Hepatocyte (in vitro differentiated cells): ENCODE data around the gene MICALL2.

ENCODE experiments used
- EZH2phosphoT487 ChIP-seq: fragments of 200-600 bp; sonication (generic); IDR thresholded peaks from one replicate; pipeline ENCODE4 v1.6.1; 2018; ENCODE audit warnings: antibody characterized with exemption, mild to moderate bottlenecking, low read depth, moderate library complexity; ENCODE audit not compliant: unreplicated experiment, severe bottlenecking
- TF ChIP-seq, protein P1 (sequence below): fragments of 200-600 bp; sonication (generic); IDR thresholded peaks from 2 replicates; pipeline ENCODE4 v1.5.1; 2016; ENCODE audit warnings: antibody characterized with exemption, mild to moderate bottlenecking; ENCODE audit not compliant: poor library complexity

GRCh38 chr7:1459920-1460820 lies 900 bp upstream of the MICALL2 start:
- TF ChIP-seq, protein P1, sequence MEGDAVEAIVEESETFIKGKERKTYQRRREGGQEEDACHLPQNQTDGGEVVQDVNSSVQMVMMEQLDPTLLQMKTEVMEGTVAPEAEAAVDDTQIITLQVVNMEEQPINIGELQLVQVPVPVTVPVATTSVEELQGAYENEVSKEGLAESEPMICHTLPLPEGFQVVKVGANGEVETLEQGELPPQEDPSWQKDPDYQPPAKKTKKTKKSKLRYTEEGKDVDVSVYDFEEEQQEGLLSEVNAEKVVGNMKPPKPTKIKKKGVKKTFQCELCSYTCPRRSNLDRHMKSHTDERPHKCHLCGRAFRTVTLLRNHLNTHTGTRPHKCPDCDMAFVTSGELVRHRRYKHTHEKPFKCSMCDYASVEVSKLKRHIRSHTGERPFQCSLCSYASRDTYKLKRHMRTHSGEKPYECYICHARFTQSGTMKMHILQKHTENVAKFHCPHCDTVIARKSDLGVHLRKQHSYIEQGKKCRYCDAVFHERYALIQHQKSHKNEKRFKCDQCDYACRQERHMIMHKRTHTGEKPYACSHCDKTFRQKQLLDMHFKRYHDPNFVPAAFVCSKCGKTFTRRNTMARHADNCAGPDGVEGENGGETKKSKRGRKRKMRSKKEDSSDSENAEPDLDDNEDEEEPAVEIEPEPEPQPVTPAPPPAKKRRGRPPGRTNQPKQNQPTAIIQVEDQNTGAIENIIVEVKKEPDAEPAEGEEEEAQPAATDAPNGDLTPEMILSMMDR, result no peak
- TF ChIP-seq EZH2phosphoT487, result no peak
